HepG2 (cell line): Measurements from ENCODE around the gene HABP4.

Source experiments
- EZH2 ChIP-seq: conservative IDR thresholded peaks from 2 replicates; pipeline ENCODE4 v1.6.1; 2012; ENCODE audit warnings: mild to moderate bottlenecking, low read depth, low read length, moderate library complexity
- HMG20B ChIP-seq: conservative IDR thresholded peaks from 2 replicates; pipeline ENCODE4 v1.6.1; 2016; ENCODE audit warnings: missing genetic modification reagents, missing compliant biosample characterization
- PHB2 ChIP-seq: fragments of 450-650 bp; IDR thresholded peaks from 2 replicates; pipeline ENCODE4 v1.6.1; 2018; ENCODE audit not compliant: partially characterized antibody
- POLR2AphosphoS5 ChIP-seq: IDR thresholded peaks from 2 replicates; pipeline ENCODE4 v1.6.1; 2012; ENCODE audit warnings: low read depth, low read length
- TCF7L2 ChIP-seq: IDR thresholded peaks from 2 replicates; pipeline ENCODE4 v1.6.1; 2011; ENCODE audit warnings: mild to moderate bottlenecking, low read depth, low read length, moderate library complexity
- TF ChIP-seq, protein P1 (sequence below): sonication (generic); formaldehyde crosslinking; IDR thresholded peaks from 2 replicates; pipeline ENCODE4 v1.5.0; 2020; ENCODE audit warnings: mild to moderate bottlenecking, missing genetic modification reagents, moderate library complexity

DNA sequence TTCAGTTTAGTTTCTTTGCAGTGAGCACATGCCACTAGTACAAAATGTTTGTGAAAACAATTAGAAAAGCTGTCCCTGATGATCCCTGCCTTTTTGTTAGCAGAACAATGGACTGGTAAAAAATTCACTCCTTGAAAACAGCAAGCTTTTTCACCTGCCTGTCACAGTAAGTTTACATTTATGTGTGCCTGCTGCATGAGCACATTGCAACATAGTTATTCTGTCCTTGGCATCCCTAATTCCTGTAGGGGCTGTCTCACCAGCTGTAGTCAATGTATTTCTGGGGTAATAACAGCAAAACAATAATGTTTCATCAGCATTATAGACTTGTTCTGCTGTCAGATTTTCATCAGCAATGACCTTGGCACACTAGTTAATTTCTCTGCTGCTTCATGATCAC lies 20.2 kb upstream of the HABP4 start:
- TF ChIP-seq POLR2AphosphoS5, result no peak
- TF ChIP-seq EZH2, result no peak
- no peak for TF ChIP-seq HMG20B (CRISPR knock-in tag)
- no peak for TF ChIP-seq PHB2
- TF ChIP-seq TCF7L2, result no peak
- TF ChIP-seq, protein P1, sequence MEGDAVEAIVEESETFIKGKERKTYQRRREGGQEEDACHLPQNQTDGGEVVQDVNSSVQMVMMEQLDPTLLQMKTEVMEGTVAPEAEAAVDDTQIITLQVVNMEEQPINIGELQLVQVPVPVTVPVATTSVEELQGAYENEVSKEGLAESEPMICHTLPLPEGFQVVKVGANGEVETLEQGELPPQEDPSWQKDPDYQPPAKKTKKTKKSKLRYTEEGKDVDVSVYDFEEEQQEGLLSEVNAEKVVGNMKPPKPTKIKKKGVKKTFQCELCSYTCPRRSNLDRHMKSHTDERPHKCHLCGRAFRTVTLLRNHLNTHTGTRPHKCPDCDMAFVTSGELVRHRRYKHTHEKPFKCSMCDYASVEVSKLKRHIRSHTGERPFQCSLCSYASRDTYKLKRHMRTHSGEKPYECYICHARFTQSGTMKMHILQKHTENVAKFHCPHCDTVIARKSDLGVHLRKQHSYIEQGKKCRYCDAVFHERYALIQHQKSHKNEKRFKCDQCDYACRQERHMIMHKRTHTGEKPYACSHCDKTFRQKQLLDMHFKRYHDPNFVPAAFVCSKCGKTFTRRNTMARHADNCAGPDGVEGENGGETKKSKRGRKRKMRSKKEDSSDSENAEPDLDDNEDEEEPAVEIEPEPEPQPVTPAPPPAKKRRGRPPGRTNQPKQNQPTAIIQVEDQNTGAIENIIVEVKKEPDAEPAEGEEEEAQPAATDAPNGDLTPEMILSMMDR (CRISPR knock-in tag), result no peak
